DOHH2 (cell line): ENCODE measurements around the gene IRF7.

Experiments used
- CTCF ChIP-seq: fragments of 200-600 bp; sonication (generic); IDR thresholded peaks from one replicate; pipeline ENCODE4 v1.5.1; 2014; ENCODE audit warnings: antibody characterized with exemption, mild to moderate bottlenecking, low read depth, low read length; ENCODE audit not compliant: poor library complexity, severe bottlenecking
- EZH2phosphoT487 ChIP-seq: fragments of 200-600 bp; sonication (generic); IDR thresholded peaks from 2 replicates; pipeline ENCODE4 v1.6.1; 2017; ENCODE audit warnings: borderline replicate concordance, mild to moderate bottlenecking, antibody characterized with exemption, low read length, moderate library complexity, mixed read lengths

- TF ChIP-seq CTCF (no peak), EZH2phosphoT487 (no peak)
Measured at GRCh38 chr11:563066-563811, 52.5 kb downstream of the IRF7 start.
